Neural cell (in vitro differentiated cells): ENCODE data around the gene SEZ6L2. TPM values are rescaled to one million over a fixed set of nuclear protein-coding genes. Genes with fewer than 3 reads are reported as not detected.
"Not testable (repeated sequence)": the region's sequence is repeated elsewhere in the genome, so short reads cannot be mapped to it uniquely, and the experiment has no call there.

Experiments
- H2AFZ ChIP-seq: fragments of 200-600, 300-800 bp; sonication (generic), shearing (Covaris generic); 2 replicates; pipeline ENCODE4 v1.6.0; 2014; ENCODE audit warnings: low read depth, mild to moderate bottlenecking, antibody characterized with exemption, low read length, moderate library complexity
- H3F3A ChIP-seq: fragments of 200-600 bp; shearing (Covaris generic); 2 replicates; pipeline ENCODE4 v1.6.1; 2016; ENCODE audit warnings: mild to moderate bottlenecking, moderate library complexity, mixed read lengths, antibody characterized with exemption, low read length; ENCODE audit not compliant: insufficient read depth, poor library complexity, severe bottlenecking
- H3K27ac ChIP-seq: fragments of 200-600, 300-800 bp; sonication (generic), shearing (Covaris generic); 2 replicates; pipeline ENCODE4 v1.5.1; 2014; ENCODE audit warnings: mild to moderate bottlenecking, low read length, moderate library complexity
- H3K27me3 ChIP-seq: fragments of 300-800, 200-600 bp; sonication (generic), shearing (Covaris generic); 2 replicates; pipeline ENCODE4 v1.6.0; 2014; ENCODE audit warnings: mild to moderate bottlenecking, low read depth, low read length, moderate library complexity; ENCODE audit not compliant: insufficient read depth
- H3K36me3 ChIP-seq: fragments of 300-800, 200-600 bp; sonication (generic), shearing (Covaris generic); 2 replicates; pipeline ENCODE4 v1.5.1; 2014; ENCODE audit warnings: mild to moderate bottlenecking, antibody characterized with exemption, low read length, moderate library complexity; ENCODE audit not compliant: insufficient read depth
- H3K4me2 ChIP-seq: fragments of 300-800, 200-600 bp; sonication (generic), shearing (Covaris generic); 2 replicates; pipeline ENCODE4 v1.6.0; 2014; ENCODE audit warnings: mild to moderate bottlenecking, low read length
- H3K4me3 ChIP-seq: fragments of 300-800, 200-600 bp; sonication (generic), shearing (Covaris generic); 2 replicates; pipeline ENCODE4 v1.5.1; 2014; ENCODE audit warnings: mild to moderate bottlenecking, low read length, moderate library complexity
- H3K79me2 ChIP-seq: fragments of 200-600 bp; shearing (Covaris generic); replicated peaks from 2 replicates; pipeline ENCODE4 v1.6.0; 2014; ENCODE audit warnings: mild to moderate bottlenecking, low read length, moderate library complexity; ENCODE audit not compliant: insufficient read depth
- H3K9ac ChIP-seq: fragments of 300-800, 200-600 bp; sonication (generic), shearing (Covaris generic); 2 replicates; pipeline ENCODE4 v1.6.1; 2016; ENCODE audit warnings: mild to moderate bottlenecking, low read length, mixed read lengths
- H3K9me2 ChIP-seq: fragments of 200-600 bp; shearing (Covaris generic); 2 replicates; pipeline ENCODE4 v1.6.1; 2016; ENCODE audit warnings: mild to moderate bottlenecking, low read length, mixed read lengths; ENCODE audit not compliant: insufficient read depth
- H3K9me3 ChIP-seq: fragments of 200-600, 300-800 bp; sonication (generic), shearing (Covaris generic); 2 replicates; pipeline ENCODE4 v1.6.1; 2016; ENCODE audit warnings: mild to moderate bottlenecking, mixed run types, low read length, moderate library complexity, mixed read lengths
- H4K20me1 ChIP-seq: fragments of 200-600 bp; shearing (Covaris generic); 2 replicates; pipeline ENCODE4 v1.6.1; 2016; ENCODE audit warnings: mild to moderate bottlenecking, mixed run types; ENCODE audit not compliant: insufficient read depth
- EP300 ChIP-seq: fragments of 450-650 bp; conservative IDR thresholded peaks from 2 replicates; pipeline ENCODE4 v1.6.1; 2014; ENCODE audit warnings: antibody characterized with exemption, mild to moderate bottlenecking, moderate library complexity; ENCODE audit not compliant: poor library complexity, severe bottlenecking
- EZH2 ChIP-seq: fragments of 200-600, 300-800 bp; shearing (Covaris generic), sonication (generic); IDR thresholded peaks from 2 replicates; pipeline ENCODE4 v1.6.1; 2014; ENCODE audit warnings: antibody characterized with exemption, low read length, borderline replicate concordance, mild to moderate bottlenecking; ENCODE audit not compliant: insufficient read depth, poor library complexity, severe bottlenecking
- MXI1 ChIP-seq: fragments of 450-650 bp; conservative IDR thresholded peaks from 2 replicates; pipeline ENCODE4 v1.6.1; 2014; ENCODE audit warnings: antibody characterized with exemption, mild to moderate bottlenecking; ENCODE audit not compliant: poor library complexity, severe bottlenecking
- POLR2AphosphoS5 ChIP-seq: IDR thresholded peaks from 2 replicates; pipeline ENCODE4 v1.6.1; 2012
- RAD21 ChIP-seq: fragments of 450-650 bp; conservative IDR thresholded peaks from 2 replicates; pipeline ENCODE4 v1.6.1; 2014; ENCODE audit warnings: antibody characterized with exemption, mild to moderate bottlenecking, moderate library complexity
- SMC3 ChIP-seq: fragments of 450-650 bp; conservative IDR thresholded peaks from 2 replicates; pipeline ENCODE4 v1.6.1; 2014; ENCODE audit warnings: antibody characterized with exemption, mild to moderate bottlenecking, moderate library complexity; ENCODE audit not compliant: poor library complexity
- TAF1 ChIP-seq: IDR thresholded peaks from 2 replicates; pipeline ENCODE4 v1.6.1; 2012; ENCODE audit warnings: low read depth
- polyA plus RNA-seq: library from polyadenylated mRNA; depleted of rRNA; stranded (reverse); fragments of >200 nt; gene quantifications from 2 replicates; pipeline ENCODE4 v1.2.3, GENCODE V29; 2014
- TF ChIP-seq, protein P1 (sequence below): fragments of 450-650 bp; IDR thresholded peaks from 2 replicates; pipeline ENCODE4 v1.5.1; 2014; ENCODE audit warnings: antibody characterized with exemption, mild to moderate bottlenecking, moderate library complexity; ENCODE audit not compliant: poor library complexity, severe bottlenecking
- TF ChIP-seq, protein P2 (sequence below): IDR thresholded peaks from 2 replicates; pipeline ENCODE4 v1.6.1; 2012; ENCODE audit warnings: borderline replicate concordance

The SEZ6L2 gene
- polyA plus RNA-seq, 1 donor from 2014 or later: 48.8 TPM

DNA sequence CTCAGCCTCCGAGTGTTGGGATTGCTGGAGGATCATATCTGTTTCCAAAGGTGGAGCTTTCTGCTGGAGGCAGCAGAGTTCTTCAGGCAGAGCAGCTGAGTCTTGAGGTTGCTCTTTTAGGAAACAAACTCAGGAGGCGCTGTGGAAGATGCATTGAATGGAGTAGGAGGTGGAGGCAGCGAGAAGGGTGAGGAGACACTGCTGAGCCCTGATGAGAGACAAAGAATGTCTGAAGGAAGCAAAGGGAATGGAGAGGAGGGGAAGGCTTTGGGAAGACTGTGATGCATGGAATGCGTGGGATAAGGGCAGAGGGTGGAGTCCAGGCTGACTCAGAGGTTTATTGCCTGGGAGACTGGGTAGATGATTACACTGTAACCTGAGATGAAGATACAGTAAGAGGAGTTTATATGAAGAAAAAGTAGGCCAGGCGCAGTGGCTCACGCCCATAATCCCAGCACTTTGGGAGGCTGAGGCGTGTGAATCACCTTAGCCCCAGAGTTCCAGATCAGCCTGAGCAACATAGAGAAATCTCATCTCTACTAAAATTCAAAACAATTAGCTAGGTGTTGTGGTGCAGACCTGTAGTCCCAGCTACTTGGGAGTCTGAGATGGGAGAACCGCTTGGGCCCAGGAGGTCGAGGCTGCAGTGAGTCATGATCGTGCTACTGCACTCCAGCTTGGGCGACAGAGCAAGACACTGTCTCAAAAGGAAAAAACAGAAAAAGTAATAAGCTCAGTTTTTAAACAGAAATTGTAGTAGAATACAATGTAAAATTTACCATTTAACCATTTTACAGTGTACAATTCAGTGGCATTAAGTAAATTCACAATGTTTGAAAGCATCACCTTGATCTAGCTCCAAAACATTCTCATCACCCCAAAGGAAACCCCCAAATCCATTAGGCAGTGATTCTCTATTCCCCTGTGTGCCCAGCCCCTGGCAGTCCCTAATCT lies 44.8 kb upstream of the SEZ6L2 start:
- H3K27me3 ChIP-seq: no peaks in the 10 kb centered on the region
- H4K20me1 ChIP-seq: no peaks in the 10 kb centered on the region
- no peak overlapping the region for H3K4me3 ChIP-seq
- no peak overlapping the region for H2AFZ ChIP-seq
- TF ChIP-seq, protein P1, sequence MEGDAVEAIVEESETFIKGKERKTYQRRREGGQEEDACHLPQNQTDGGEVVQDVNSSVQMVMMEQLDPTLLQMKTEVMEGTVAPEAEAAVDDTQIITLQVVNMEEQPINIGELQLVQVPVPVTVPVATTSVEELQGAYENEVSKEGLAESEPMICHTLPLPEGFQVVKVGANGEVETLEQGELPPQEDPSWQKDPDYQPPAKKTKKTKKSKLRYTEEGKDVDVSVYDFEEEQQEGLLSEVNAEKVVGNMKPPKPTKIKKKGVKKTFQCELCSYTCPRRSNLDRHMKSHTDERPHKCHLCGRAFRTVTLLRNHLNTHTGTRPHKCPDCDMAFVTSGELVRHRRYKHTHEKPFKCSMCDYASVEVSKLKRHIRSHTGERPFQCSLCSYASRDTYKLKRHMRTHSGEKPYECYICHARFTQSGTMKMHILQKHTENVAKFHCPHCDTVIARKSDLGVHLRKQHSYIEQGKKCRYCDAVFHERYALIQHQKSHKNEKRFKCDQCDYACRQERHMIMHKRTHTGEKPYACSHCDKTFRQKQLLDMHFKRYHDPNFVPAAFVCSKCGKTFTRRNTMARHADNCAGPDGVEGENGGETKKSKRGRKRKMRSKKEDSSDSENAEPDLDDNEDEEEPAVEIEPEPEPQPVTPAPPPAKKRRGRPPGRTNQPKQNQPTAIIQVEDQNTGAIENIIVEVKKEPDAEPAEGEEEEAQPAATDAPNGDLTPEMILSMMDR: no peak
- no peaks in the 10 kb centered on the region for H3F3A ChIP-seq
- H3K36me3 ChIP-seq: no peaks in the 10 kb centered on the region
- no peaks in the 10 kb centered on the region for H3K9me3 ChIP-seq
- no peak overlapping the region for H3K27ac ChIP-seq
- H3K9ac ChIP-seq: no peak overlapping the region
- no peak overlapping the region for H3K4me2 ChIP-seq
- no peaks in the 10 kb centered on the region for H3K9me2 ChIP-seq
- no peaks in the 10 kb centered on the region for H3K79me2 ChIP-seq

DNA sequence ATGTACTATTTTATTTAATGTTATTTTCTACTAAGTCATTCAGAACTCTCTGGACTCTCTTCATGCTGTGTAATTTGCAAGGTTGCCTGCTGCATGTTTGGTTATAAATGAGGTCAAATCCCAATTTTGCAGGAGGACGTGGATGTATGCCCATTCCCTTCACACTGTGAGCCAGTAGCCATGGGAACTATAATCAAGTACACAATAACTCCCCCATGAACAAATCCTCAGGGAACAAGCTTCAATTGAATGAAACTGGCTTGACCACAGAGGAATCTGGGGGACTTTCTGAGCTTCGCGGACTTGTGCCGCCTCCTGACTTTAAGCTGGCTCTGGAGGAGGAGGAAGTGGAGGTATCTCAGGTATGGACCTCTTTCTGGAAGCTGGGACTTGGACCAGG lies 41.3 kb upstream of the SEZ6L2 start:
- H3K9me3 ChIP-seq: no peaks in the 10 kb centered on the region
- H3K9ac ChIP-seq: no peak overlapping the region
- no peaks in the 10 kb centered on the region for H3K79me2 ChIP-seq
- no peak overlapping the region for H2AFZ ChIP-seq
- no peak overlapping the region for H3K27ac ChIP-seq
- TF ChIP-seq EP300 (no peak), MXI1 (no peak), EZH2 (no peak), POLR2AphosphoS5 (no peak), RAD21 (no peak), SMC3 (no peak), TAF1 (no peak)
- TF ChIP-seq, protein P2, sequence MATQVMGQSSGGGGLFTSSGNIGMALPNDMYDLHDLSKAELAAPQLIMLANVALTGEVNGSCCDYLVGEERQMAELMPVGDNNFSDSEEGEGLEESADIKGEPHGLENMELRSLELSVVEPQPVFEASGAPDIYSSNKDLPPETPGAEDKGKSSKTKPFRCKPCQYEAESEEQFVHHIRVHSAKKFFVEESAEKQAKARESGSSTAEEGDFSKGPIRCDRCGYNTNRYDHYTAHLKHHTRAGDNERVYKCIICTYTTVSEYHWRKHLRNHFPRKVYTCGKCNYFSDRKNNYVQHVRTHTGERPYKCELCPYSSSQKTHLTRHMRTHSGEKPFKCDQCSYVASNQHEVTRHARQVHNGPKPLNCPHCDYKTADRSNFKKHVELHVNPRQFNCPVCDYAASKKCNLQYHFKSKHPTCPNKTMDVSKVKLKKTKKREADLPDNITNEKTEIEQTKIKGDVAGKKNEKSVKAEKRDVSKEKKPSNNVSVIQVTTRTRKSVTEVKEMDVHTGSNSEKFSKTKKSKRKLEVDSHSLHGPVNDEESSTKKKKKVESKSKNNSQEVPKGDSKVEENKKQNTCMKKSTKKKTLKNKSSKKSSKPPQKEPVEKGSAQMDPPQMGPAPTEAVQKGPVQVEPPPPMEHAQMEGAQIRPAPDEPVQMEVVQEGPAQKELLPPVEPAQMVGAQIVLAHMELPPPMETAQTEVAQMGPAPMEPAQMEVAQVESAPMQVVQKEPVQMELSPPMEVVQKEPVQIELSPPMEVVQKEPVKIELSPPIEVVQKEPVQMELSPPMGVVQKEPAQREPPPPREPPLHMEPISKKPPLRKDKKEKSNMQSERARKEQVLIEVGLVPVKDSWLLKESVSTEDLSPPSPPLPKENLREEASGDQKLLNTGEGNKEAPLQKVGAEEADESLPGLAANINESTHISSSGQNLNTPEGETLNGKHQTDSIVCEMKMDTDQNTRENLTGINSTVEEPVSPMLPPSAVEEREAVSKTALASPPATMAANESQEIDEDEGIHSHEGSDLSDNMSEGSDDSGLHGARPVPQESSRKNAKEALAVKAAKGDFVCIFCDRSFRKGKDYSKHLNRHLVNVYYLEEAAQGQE: no peak
- TF ChIP-seq, protein P1: no peak
- no peaks in the 10 kb centered on the region for H3K27me3 ChIP-seq
- H3K36me3 ChIP-seq: no peaks in the 10 kb centered on the region
- H3K9me2 ChIP-seq: no peaks in the 10 kb centered on the region
- no peaks in the 10 kb centered on the region for H4K20me1 ChIP-seq
- no peak overlapping the region for H3K4me3 ChIP-seq
- no peaks in the 10 kb centered on the region for H3F3A ChIP-seq
- no peak overlapping the region for H3K4me2 ChIP-seq

DNA sequence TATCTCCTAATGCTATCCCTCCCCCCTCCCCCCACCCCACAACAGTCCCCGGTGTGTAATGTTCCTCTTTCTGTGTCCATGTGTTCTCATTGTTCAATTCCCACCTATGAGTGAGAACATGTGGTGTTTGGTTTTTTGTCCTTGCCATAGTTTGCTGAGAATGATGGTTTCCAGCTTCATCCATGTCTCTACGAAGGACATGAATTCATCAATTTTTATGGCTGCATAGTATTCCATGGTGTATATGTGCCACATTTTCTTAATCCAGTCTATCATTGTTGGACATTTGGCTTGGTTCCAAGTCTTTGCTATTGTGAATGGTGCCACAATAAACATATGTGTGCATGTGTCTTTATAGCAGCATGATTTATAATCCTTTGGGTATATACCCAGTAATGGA lies 32.4 kb upstream of the SEZ6L2 start:
- H3K27me3 ChIP-seq, H3K9ac ChIP-seq, H3K4me3 ChIP-seq, H3F3A ChIP-seq, H4K20me1 ChIP-seq, H3K9me3 ChIP-seq, H3K36me3 ChIP-seq, H3K27ac ChIP-seq, H3K9me2 ChIP-seq, H2AFZ ChIP-seq, H3K79me2 ChIP-seq, H3K4me2 ChIP-seq: not testable (repeated sequence)
